CD8-positive, alpha-beta memory T cell (primary cell): ENCODE results near the gene POU6F2. TPM values are rescaled to one million over a fixed set of nuclear protein-coding genes. Genes with fewer than 3 reads are reported as not detected.

Experiments used
- CTCF ChIA-PET: fragments of 350-600 bp; sonication (Branson Sonifier 250); formaldehyde crosslinking; loops from one replicate; lab custom pipeline; 2021; ENCODE audit warnings: antibody characterized with exemption; lab: Charles Lee
- POLR2A ChIA-PET: fragments of 350-600 bp; sonication (Branson Sonifier 250); formaldehyde crosslinking; loops from one replicate; lab custom pipeline; 2021; ENCODE audit warnings: antibody characterized with exemption; lab: Charles Lee
- DNase-seq, 5 donors: peaks; one replicate each; pipeline versions ENCODE4 v3.0.0 to v3.0.0-alpha.2; 2020 to 2022; ENCODE audit warnings: mixed read lengths in 1 of 5
- H3K27ac ChIP-seq: one replicate; pipeline ENCODE4 v1.7.0; 2013; ENCODE audit warnings: low read depth, mild to moderate bottlenecking, low read length, moderate library complexity
- H3K27me3 ChIP-seq: 2 replicates; pipeline ENCODE4 v1.7.0; 2013; ENCODE audit warnings: low read length, mild to moderate bottlenecking; ENCODE audit not compliant: insufficient read depth, poor library complexity, severe bottlenecking
- H3K36me3 ChIP-seq: 2 replicates; pipeline ENCODE4 v1.7.0; 2013; ENCODE audit warnings: mild to moderate bottlenecking, low read length, moderate library complexity; ENCODE audit not compliant: insufficient read depth
- H3K4me1 ChIP-seq: 2 replicates; pipeline ENCODE4 v1.7.0; 2013; ENCODE audit warnings: mild to moderate bottlenecking, low read length, moderate library complexity; ENCODE audit not compliant: insufficient read depth
- H3K4me3 ChIP-seq: 2 replicates; pipeline ENCODE4 v1.7.0; 2013; ENCODE audit warnings: mild to moderate bottlenecking, low read length
- H3K9me3 ChIP-seq: 2 replicates; pipeline ENCODE4 v1.7.0; 2013; ENCODE audit warnings: mild to moderate bottlenecking, low read length
- H3K27ac Mint-ChIP-seq, 8 donors: one replicate each; pipeline ENCODE4 v1.8.0; 2020 to 2021; ENCODE audit warnings: mixed read lengths in 8 of 8, mild to moderate bottlenecking in 6 of 8, inconsistent platforms in 3 of 8, moderate library complexity in 3 of 8
- H3K27me3 Mint-ChIP-seq, 2 donors: one replicate each; pipeline ENCODE4 v1.8.0; 2020 to 2021; ENCODE audit warnings: mixed read lengths in 2 of 2, mild to moderate bottlenecking in 1 of 2, moderate library complexity in 1 of 2
- H3K36me3 Mint-ChIP-seq, 3 donors: one replicate each; pipeline ENCODE4 v1.8.0; 2020 to 2021; ENCODE audit warnings: mixed read lengths in 3 of 3, inconsistent platforms in 1 of 3, mild to moderate bottlenecking in 1 of 3
- H3K4me1 Mint-ChIP-seq, 3 donors: one replicate each; pipeline ENCODE4 v1.8.0; 2020 to 2021; ENCODE audit warnings: mixed read lengths in 3 of 3, inconsistent platforms in 1 of 3, mild to moderate bottlenecking in 1 of 3
- H3K4me3 Mint-ChIP-seq, 7 donors: one replicate each; pipeline ENCODE4 v1.8.0; 2020 to 2021; ENCODE audit warnings: mixed read lengths in 7 of 7, mild to moderate bottlenecking in 6 of 7, moderate library complexity in 4 of 7, inconsistent platforms in 2 of 7
- H3K9me3 Mint-ChIP-seq, 5 donors: one replicate each; pipeline ENCODE4 v1.8.0; 2020 to 2022; ENCODE audit warnings: mixed read lengths in 5 of 5, mild to moderate bottlenecking in 3 of 5, moderate library complexity in 2 of 5, inconsistent platforms in 1 of 5
- polyA plus RNA-seq: library from polyadenylated mRNA; unstranded; fragments of 300-500 nt; fragmentation: Illumina TruSeq; gene quantifications from one replicate; pipeline ENCODE4 v1.2.3, GENCODE V29; 2021
- total RNA-seq, 2 experiments: library from RNA; stranded (reverse); gene quantifications; one replicate each; pipeline ENCODE4 v1.2.3, GENCODE V29; 2021

Gene POU6F2
- total and polyA plus RNA-seq, 3 experiments from 2014 or later, result not detected

DNA sequence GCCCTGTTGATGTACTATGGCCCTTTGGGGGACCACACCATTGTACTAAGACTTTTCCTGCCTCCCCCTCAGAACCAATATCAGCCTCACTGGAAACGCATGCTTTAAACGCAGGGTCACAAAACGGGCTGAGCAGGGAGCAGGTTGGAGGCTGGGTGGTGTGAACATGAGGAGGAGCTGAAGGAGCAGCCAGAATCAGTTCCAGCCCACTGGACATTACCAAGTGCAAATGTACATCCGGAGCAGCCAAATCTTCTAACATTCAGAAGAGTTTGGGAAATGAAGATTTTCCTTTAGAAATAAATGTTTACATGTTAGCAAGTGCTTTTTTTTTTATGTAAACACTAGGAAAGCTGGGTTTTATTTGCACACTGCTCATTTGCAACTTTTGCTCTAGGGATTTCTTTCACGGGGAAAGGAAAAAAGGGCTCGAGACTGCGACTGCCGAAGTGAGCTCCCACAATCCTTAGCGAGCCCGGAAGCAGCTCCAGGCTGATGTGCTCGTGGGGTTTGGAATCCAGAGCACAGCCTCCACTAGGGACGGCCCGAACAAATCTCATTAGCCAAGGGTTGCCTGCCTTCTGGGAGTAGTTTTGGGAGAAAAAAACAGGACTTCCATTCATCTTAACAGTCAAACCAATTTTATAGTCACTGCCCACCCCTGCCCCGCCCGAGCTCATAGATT is 480.5 kb downstream of the POU6F2 start:
- Histone ChIP-seq H3K27ac (no peak overlapping the region), H3K4me3 (no peak overlapping the region), H3K27me3 (no peaks in the 10 kb centered on the region), H3K4me1 (no peaks in the 10 kb centered on the region), H3K36me3 (no peaks in the 10 kb centered on the region), H3K9me3 (no peaks in the 10 kb centered on the region)
- no peak overlapping the region for H3K4me3 Mint-ChIP-seq
- POLR2A ChIA-PET, result no interaction called here
- no peak overlapping the region for H3K27ac Mint-ChIP-seq
- no peaks in the 10 kb centered on the region for H3K9me3 Mint-ChIP-seq
- peaks cover 0 to 30% of the 10 kb centered on the region in 2 donors for H3K27me3 Mint-ChIP-seq
- DNase-seq, result no peak
- H3K4me1 Mint-ChIP-seq, result no peaks in the 10 kb centered on the region
- no peaks in the 10 kb centered on the region for H3K36me3 Mint-ChIP-seq
- CTCF ChIA-PET, result no interaction called here

DNA sequence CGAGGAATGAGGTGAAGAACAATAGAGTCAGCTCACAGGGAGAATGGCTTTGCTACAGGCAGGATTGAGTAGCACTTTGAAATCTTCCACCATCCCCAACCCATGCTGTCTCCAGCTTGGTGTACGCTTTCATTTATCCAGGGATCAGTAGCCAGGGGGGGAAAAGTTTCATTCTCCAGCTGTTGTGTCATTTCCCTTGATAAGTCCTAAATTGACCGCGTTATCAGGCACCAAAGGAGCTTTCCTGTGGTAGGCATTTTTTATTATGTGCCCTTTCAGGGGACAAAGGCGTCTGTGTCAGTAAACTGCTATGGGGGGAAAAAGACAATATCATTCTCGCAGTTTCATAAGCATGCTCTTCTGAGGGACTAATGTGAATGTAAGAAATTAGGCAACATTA is 481.9 kb downstream of the POU6F2 start:
- H3K9me3 Mint-ChIP-seq, result no peaks in the 10 kb centered on the region
- DNase-seq, result no peak
- peaks cover 0 to 1% (median 0%) of the 10 kb centered on the region in 3 donors for H3K4me1 Mint-ChIP-seq
- H3K36me3 ChIP-seq, result no peaks in the 10 kb centered on the region
- H3K27ac ChIP-seq, result no peak overlapping the region
- no peaks in the 10 kb centered on the region for H3K27me3 ChIP-seq
- CTCF ChIA-PET, result no interaction called here
- H3K4me3 Mint-ChIP-seq, result no peak overlapping the region
- POLR2A ChIA-PET, result no interaction called here
- H3K27ac Mint-ChIP-seq, result no peak overlapping the region
- peaks cover 0 to 33% of the 10 kb centered on the region in 2 donors for H3K27me3 Mint-ChIP-seq
- H3K4me1 ChIP-seq, result no peaks in the 10 kb centered on the region
- no peaks in the 10 kb centered on the region for H3K36me3 Mint-ChIP-seq
- no peaks in the 10 kb centered on the region for H3K9me3 ChIP-seq
- H3K4me3 ChIP-seq, result no peak overlapping the region

DNA sequence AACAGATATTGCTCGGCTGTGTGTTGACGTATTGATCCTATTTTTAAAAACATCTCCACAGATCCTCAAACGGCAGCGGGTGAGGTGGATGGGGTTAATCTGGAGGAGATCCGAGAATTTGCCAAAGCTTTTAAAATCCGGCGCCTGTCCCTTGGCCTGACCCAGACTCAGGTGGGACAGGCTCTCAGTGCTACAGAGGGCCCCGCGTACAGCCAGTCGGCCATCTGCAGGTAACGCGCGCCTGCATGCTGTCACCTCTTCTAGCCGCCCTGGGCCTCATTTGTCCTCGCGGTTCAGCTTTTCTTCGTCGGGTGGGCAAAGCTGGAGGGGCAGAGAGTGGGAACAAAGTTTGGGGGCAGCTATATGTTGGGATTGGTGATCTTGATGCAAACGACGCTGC is 482.8 kb downstream of the POU6F2 start:
- peaks cover 2% of the 10 kb centered on the region for H3K27me3 ChIP-seq
- DNase-seq, result no peak

DNA sequence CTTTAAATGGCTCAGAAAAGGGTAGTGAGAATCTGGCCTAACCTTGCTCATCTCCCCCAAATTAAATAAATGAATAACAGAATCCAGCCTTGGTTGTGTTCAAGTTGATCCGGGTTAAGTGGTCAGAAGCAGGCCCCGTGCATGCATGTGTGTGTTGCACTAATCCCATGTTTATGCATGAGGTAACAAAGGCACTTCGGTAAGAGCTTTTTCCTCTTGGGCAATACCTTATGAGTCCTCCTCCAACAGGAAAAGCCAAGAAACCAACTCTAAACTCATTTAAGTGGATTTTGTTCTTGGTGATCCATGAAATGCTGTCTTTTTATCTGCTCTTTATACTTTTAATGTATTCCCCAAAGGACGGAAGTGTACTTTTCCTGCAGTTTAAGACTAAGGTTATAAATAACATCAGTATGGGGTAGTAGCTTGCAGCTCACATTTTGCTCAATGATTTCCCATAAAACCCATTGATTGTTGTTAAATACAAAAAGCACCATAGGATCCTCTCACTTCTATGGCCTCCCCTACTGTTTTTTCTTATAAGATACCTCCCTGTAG is 483.6 kb downstream of the POU6F2 start:
- Mint-ChIP-seq H3K9me3 (no peaks in the 10 kb centered on the region), H3K4me1 (peaks cover 6 to 13% (median 6%) of the 10 kb centered on the region in 3 donors), H3K27ac (no peak overlapping the region), H3K4me3 (no peak overlapping the region), H3K36me3 (no peaks in the 10 kb centered on the region), H3K27me3 (peaks cover 0 to 44% of the 10 kb centered on the region in 2 donors)
- Histone ChIP-seq H3K27ac (no peak overlapping the region), H3K27me3 (peaks cover 3% of the 10 kb centered on the region), H3K36me3 (no peaks in the 10 kb centered on the region), H3K4me3 (no peak overlapping the region), H3K4me1 (no peaks in the 10 kb centered on the region), H3K9me3 (no peaks in the 10 kb centered on the region)
- DNase-seq, result no peak
- POLR2A ChIA-PET, result no interaction called here
- CTCF ChIA-PET, result no interaction called here

More for the DNA sequence above, 482.8 kb downstream of the POU6F2 start:
- Mint-ChIP-seq H3K36me3 (no peaks in the 10 kb centered on the region), H3K27me3 (peaks cover 0 to 39% of the 10 kb centered on the region in 2 donors), H3K4me1 (peaks cover 6 to 10% (median 6%) of the 10 kb centered on the region in 3 donors), H3K4me3 (no peak overlapping the region), H3K27ac (no peak overlapping the region), H3K9me3 (no peaks in the 10 kb centered on the region)
- H3K4me3 ChIP-seq, result no peak overlapping the region
- CTCF ChIA-PET, result no interaction called here
- no peaks in the 10 kb centered on the region for H3K9me3 ChIP-seq
- H3K36me3 ChIP-seq, result no peaks in the 10 kb centered on the region
- POLR2A ChIA-PET, result no interaction called here
- H3K4me1 ChIP-seq, result no peaks in the 10 kb centered on the region
- H3K27ac ChIP-seq, result no peak overlapping the region

DNA sequence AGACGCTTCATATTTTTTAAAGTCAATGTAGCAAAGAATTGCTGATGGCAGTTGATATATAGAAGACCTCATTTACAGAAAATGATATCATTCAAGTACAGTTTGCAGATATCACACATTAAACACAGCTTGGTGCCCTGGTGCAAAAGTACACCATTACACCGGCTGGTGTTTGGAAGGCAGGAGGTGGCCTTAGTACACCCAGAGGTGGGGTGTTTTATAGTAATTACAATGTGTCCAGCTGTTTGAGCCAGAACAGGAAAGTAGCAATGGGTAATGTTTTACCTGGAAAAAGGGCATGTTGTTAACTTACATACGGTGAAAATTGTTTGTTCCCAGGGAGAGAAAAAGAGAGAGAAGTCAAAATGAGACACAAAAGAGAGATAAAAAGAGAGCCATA is 485.5 kb downstream of the POU6F2 start:
- Histone ChIP-seq H3K4me1 (no peaks in the 10 kb centered on the region), H3K36me3 (no peaks in the 10 kb centered on the region), H3K27ac (no peak overlapping the region), H3K27me3 (peaks cover 3% of the 10 kb centered on the region), H3K4me3 (no peak overlapping the region), H3K9me3 (no peaks in the 10 kb centered on the region)
- ChIA-PET CTCF (interaction anchor here (0.6 to 1.6 kb wide), 2 partner anchors 9 to 41 kb away, joined by 3 to 5 read pairs; no protein-coding TSS in a partner anchor), POLR2A (no interaction called here)
- Mint-ChIP-seq H3K9me3 (no peaks in the 10 kb centered on the region), H3K27me3 (peaks cover 0 to 41% of the 10 kb centered on the region in 2 donors), H3K27ac (no peak overlapping the region), H3K4me1 (peaks cover 6 to 13% (median 6%) of the 10 kb centered on the region in 3 donors), H3K4me3 (no peak overlapping the region), H3K36me3 (no peaks in the 10 kb centered on the region)
- no peak for DNase-seq

DNA sequence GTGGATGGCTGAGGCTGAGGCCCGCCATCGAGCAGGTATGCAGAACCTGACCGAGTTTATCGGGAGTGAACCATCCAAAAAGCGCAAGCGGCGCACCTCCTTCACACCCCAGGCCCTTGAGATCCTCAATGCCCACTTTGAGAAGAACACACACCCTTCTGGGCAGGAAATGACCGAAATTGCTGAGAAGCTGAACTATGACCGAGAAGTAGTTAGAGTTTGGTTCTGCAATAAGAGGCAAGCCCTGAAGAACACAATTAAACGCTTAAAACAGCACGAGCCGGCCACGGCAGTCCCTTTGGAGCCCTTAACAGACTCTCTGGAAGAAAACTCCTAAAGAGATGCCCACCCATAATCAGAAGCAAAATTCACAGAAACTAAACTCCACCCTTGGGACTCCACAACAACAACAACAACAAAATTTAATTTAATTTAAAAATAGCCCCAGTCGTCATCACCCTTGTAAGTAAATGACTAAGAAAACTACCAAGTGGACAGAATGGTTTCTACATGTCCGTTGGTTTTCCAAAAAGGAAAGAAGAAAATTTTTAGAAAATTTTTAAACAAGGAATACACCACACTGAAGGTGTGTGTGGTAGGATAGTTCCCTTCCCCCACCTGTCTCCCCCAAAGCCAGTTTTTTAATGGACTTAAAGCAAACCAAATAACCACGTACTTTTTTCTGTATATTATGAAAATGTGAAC is 486.8 kb downstream of the POU6F2 start:
- peaks cover 0 to 41% of the 10 kb centered on the region in 2 donors for H3K27me3 Mint-ChIP-seq
- H3K4me3 Mint-ChIP-seq, result no peak overlapping the region
- H3K27me3 ChIP-seq, result peaks cover 3% of the 10 kb centered on the region
- ChIA-PET CTCF (interaction anchor here (1.6 kb wide), 1 partner anchor 10 kb away, joined by 5 read pairs; no protein-coding TSS in a partner anchor), POLR2A (no interaction called here)
- H3K4me1 ChIP-seq, result no peaks in the 10 kb centered on the region
- H3K4me3 ChIP-seq, result no peak overlapping the region
- no peak for DNase-seq
- no peak overlapping the region for H3K27ac Mint-ChIP-seq
- H3K9me3 ChIP-seq, result no peaks in the 10 kb centered on the region
- H3K9me3 Mint-ChIP-seq, result no peaks in the 10 kb centered on the region
- H3K36me3 ChIP-seq, result no peaks in the 10 kb centered on the region
- H3K36me3 Mint-ChIP-seq, result no peaks in the 10 kb centered on the region
- no peak overlapping the region for H3K27ac ChIP-seq
- H3K4me1 Mint-ChIP-seq, result peaks cover 6 to 13% (median 6%) of the 10 kb centered on the region in 3 donors

DNA sequence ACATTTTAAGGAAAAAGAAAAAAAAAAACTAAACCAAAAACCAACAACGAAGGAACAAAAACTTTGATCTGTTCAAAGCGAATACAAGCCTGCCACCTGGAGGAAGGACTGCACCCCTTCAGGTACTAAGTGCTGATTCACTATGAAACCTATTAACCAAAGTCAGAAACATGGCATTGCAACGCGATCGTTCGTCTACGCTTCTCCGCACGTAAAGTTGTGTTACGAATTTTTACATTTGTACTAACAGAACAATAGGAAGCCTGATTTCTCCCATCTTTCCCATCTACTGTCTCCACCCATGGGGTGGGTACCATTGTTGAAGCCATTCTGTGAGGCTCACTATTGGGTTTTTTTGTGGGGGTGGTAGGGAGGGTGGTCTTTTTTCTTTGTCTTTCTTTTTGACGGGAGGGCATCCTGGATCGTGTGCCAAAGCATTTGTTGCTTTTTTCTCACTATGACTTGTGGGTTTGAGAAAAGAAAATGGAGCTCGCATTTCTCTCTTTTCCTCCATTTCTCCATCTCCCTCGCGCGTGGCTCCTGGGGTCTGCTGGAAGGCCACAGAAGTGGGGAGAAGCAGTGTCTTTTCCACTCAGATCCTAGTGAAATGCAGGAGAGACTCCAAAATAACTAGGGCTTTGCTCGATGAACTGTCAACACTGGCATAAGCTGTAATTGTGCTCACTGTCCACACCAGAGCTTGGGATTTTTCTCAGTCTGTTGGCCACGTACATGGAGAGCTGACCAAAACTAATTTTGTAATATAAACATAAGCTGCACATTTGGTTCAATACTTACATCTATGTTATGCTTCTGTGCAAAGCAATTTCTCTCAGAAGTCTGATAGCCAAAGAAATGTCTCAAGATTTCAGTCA is 487.6 kb downstream of the POU6F2 start:
- Histone ChIP-seq H3K27me3 (peaks cover 3% of the 10 kb centered on the region), H3K36me3 (no peaks in the 10 kb centered on the region), H3K4me1 (no peaks in the 10 kb centered on the region), H3K9me3 (no peaks in the 10 kb centered on the region), H3K27ac (no peak overlapping the region), H3K4me3 (no peak overlapping the region)
- Mint-ChIP-seq H3K9me3 (no peaks in the 10 kb centered on the region), H3K27me3 (peaks cover 0 to 33% of the 10 kb centered on the region in 2 donors), H3K27ac (no peak overlapping the region), H3K4me3 (no peak overlapping the region), H3K36me3 (no peaks in the 10 kb centered on the region), H3K4me1 (peaks cover 6 to 13% (median 6%) of the 10 kb centered on the region in 3 donors)
- ChIA-PET POLR2A (no interaction called here), CTCF (no interaction called here)
- peak in 1 of 5 donors; percentile 9 for DNase-seq
